H1 (cell line): ENCODE results near the gene ZFP36L1. TPM values are rescaled to one million over a fixed set of nuclear protein-coding genes. Genes with fewer than 3 reads are reported as not detected.

Source experiments
- CTCF ChIA-PET: fragments of 300-600 bp; sonication (Branson Sonifier 250); formaldehyde crosslinking; loops from one replicate; lab custom pipeline; 2021; ENCODE audit not compliant: partially characterized antibody; lab: Charles Lee
- POLR2A ChIA-PET: fragments of 300-600 bp; sonication (Branson Sonifier 250); formaldehyde crosslinking; loops from one replicate; lab custom pipeline; 2021; ENCODE audit warnings: inconsistent platforms; ENCODE audit not compliant: partially characterized antibody; lab: Charles Lee
- DNase-seq, 2 experiments: peaks; one replicate each; pipeline versions ENCODE4 v3.0.0 to v3.0.0-alpha.2; 2010 to 2022; ENCODE audit warnings: low spot score in 2 of 2, low read depth in 1 of 2, mixed read lengths in 1 of 2
- FAIRE-seq: peaks from 2 replicates; lab custom pipeline; 2011; peaks lifted over from hg19 to GRCh38; lab: Jason Lieb, UNC
- H2AFZ ChIP-seq: 2 replicates; pipeline ENCODE4 v1.8.1; 2012; ENCODE audit warnings: low read length, inconsistent platforms
- H2AK5ac ChIP-seq: 2 replicates; pipeline ENCODE4 v1.6.1; 2013; ENCODE audit warnings: low read depth, low read length
- H2BK120ac ChIP-seq: replicated peaks from 2 replicates; pipeline ENCODE3; 2013; ENCODE audit warnings: low read depth, low read length, inconsistent platforms
- H2BK12ac ChIP-seq: 2 replicates; pipeline ENCODE4 v1.6.1; 2013; ENCODE audit warnings: low read depth, low read length
- H2BK15ac ChIP-seq: 2 replicates; pipeline ENCODE4 v1.6.1; 2013; ENCODE audit warnings: low read length
- H2BK20ac ChIP-seq: 2 replicates; pipeline ENCODE4 v1.6.1; 2013; ENCODE audit warnings: low read length
- H2BK5ac ChIP-seq: 2 replicates; pipeline ENCODE4 v1.6.1; 2013; ENCODE audit warnings: low read depth, low read length
- H3K14ac ChIP-seq: 2 replicates; pipeline ENCODE4 v1.6.1; 2013; ENCODE audit warnings: inconsistent platforms; ENCODE audit not compliant: insufficient read length
- H3K18ac ChIP-seq: 2 replicates; pipeline ENCODE4 v1.6.1; 2013; ENCODE audit warnings: low read length; ENCODE audit errors: extremely low read depth
- H3K23ac ChIP-seq: 2 replicates; pipeline ENCODE4 v1.6.1; 2013; ENCODE audit warnings: inconsistent platforms; ENCODE audit not compliant: insufficient read length
- H3K23me2 ChIP-seq: 2 replicates; pipeline ENCODE4 v1.6.1; 2013; ENCODE audit warnings: low read depth, low read length
- H3K27ac ChIP-seq: 2 replicates; pipeline ENCODE4 v1.6.1; 2011; ENCODE audit warnings: low read depth, low read length, inconsistent platforms
- H3K27me3 ChIP-seq, 4 experiments: replicated peaks in 1 of 4; 1 replicate in 1 of 4; 2 replicates in 3 of 4; pipeline versions ENCODE4 v1.6.1 to v1.8.1; 2011 to 2013; ENCODE audit warnings: low read length in 3 of 4, mild to moderate bottlenecking in 3 of 4, inconsistent platforms in 2 of 4, mixed read lengths in 2 of 4, moderate library complexity in 1 of 4; ENCODE audit not compliant: control insufficient read depth in 3 of 4, insufficient read depth in 3 of 4; ENCODE audit errors: extremely low read depth in 1 of 4
- H3K36me3 ChIP-seq, 4 experiments: 2 replicates each; pipeline versions ENCODE4 v1.6.1 to v1.8.1; 2011 to 2013; ENCODE audit warnings: mild to moderate bottlenecking in 4 of 4, low read length in 3 of 4, moderate library complexity in 2 of 4, control low read depth in 1 of 4, inconsistent platforms in 1 of 4; ENCODE audit not compliant: insufficient read depth in 4 of 4, control insufficient read depth in 2 of 4
- H3K4ac ChIP-seq: replicated peaks from 2 replicates; pipeline ENCODE3; 2013; ENCODE audit warnings: low read length, low read depth, mixed read lengths, inconsistent platforms; ENCODE audit not compliant: insufficient read length
- H3K4me1 ChIP-seq, 4 experiments: replicated peaks in 1 of 4; 1 replicate in 1 of 4; 2 replicates in 3 of 4; pipeline versions ENCODE4 v1.6.1 to v1.8.1; 2011 to 2013; ENCODE audit warnings: low read length in 3 of 4, inconsistent platforms in 2 of 4, mixed read lengths in 1 of 4; ENCODE audit not compliant: insufficient read depth in 4 of 4, control insufficient read depth in 3 of 4
- H3K4me2 ChIP-seq, 2 experiments: 2 replicates each; pipeline versions ENCODE4 v1.6.1 to v1.8.1; 2011 to 2013; ENCODE audit warnings: low read depth in 2 of 2, low read length in 2 of 2, control low read depth in 1 of 2, inconsistent platforms in 1 of 2, mild to moderate bottlenecking in 1 of 2; ENCODE audit not compliant: insufficient read depth in 1 of 2
- H3K4me3 ChIP-seq, 4 experiments: fragments of 200-600, 300-600 bp in 1 of 4; sonication (generic), shearing (Covaris generic), sonication (Bioruptor Twin) in 1 of 4; 2 replicates each; pipeline versions ENCODE4 v1.5.1 to v1.8.1; 2011 to 2016; ENCODE audit warnings: low read length in 4 of 4, low read depth in 3 of 4, control low read depth in 2 of 4, inconsistent platforms in 2 of 4, mild to moderate bottlenecking in 2 of 4, mixed read lengths in 1 of 4, moderate library complexity in 1 of 4; ENCODE audit not compliant: insufficient read depth in 2 of 4; ENCODE audit errors: extremely low read depth in 1 of 4
- H3K56ac ChIP-seq: replicated peaks from 2 replicates; pipeline ENCODE3; 2013; ENCODE audit warnings: low read depth, mild to moderate bottlenecking, mixed read lengths, low read length, inconsistent platforms; ENCODE audit not compliant: insufficient read length
- H3K79me1 ChIP-seq: 2 replicates; pipeline ENCODE4 v1.6.1; 2013; ENCODE audit warnings: low read depth, low read length, control low read depth
- H3K79me2 ChIP-seq, 2 experiments: 2 replicates each; pipeline versions ENCODE4 v1.6.1 to v1.8.1; 2012 to 2013; ENCODE audit warnings: low read length in 2 of 2, mild to moderate bottlenecking in 2 of 2, inconsistent platforms in 1 of 2; ENCODE audit not compliant: insufficient read depth in 2 of 2, control insufficient read depth in 1 of 2
- H3K9ac ChIP-seq, 4 experiments: replicated peaks in 1 of 4; 1 replicate in 1 of 4; 2 replicates in 3 of 4; pipeline versions ENCODE4 v1.6.1 to v1.8.1; 2011 to 2013; ENCODE audit warnings: low read depth in 3 of 4, low read length in 3 of 4, control low read depth in 2 of 4, mild to moderate bottlenecking in 2 of 4, moderate library complexity in 2 of 4, inconsistent platforms in 1 of 4; ENCODE audit errors: extremely low read depth in 1 of 4
- H3K9me3 ChIP-seq, 2 experiments: 2 replicates each; pipeline versions ENCODE4 v1.6.1 to v1.8.1; 2012 to 2013; ENCODE audit warnings: mild to moderate bottlenecking in 2 of 2, moderate library complexity in 2 of 2, control low read depth in 1 of 2, inconsistent platforms in 1 of 2, low read depth in 1 of 2, low read length in 1 of 2, mixed read lengths in 1 of 2; ENCODE audit not compliant: insufficient read depth in 2 of 2
- H4K20me1 ChIP-seq, 2 experiments: replicated peaks in 1 of 2; 2 replicates each; pipeline versions ENCODE3 to v1.8.1; 2011 to 2013; ENCODE audit warnings: inconsistent platforms in 2 of 2, low read length in 2 of 2, mild to moderate bottlenecking in 1 of 2; ENCODE audit not compliant: insufficient read depth in 2 of 2, control insufficient read depth in 1 of 2
- H4K5ac ChIP-seq: 2 replicates; pipeline ENCODE4 v1.6.1; 2013; ENCODE audit warnings: low read length, low read depth, mixed read lengths, inconsistent platforms; ENCODE audit not compliant: insufficient read length
- H4K8ac ChIP-seq: 2 replicates; pipeline ENCODE4 v1.8.0; 2013; ENCODE audit warnings: mild to moderate bottlenecking, moderate library complexity, low read length, inconsistent platforms; ENCODE audit not compliant: insufficient read depth; ENCODE audit errors: extremely low read depth
- H4K91ac ChIP-seq: replicated peaks from 2 replicates; pipeline ENCODE3; 2013; ENCODE audit warnings: low read length, mixed read lengths, inconsistent platforms; ENCODE audit not compliant: insufficient read length
- CHD2 ChIP-seq: IDR thresholded peaks from 2 replicates; pipeline ENCODE4 v1.6.1; 2012; ENCODE audit warnings: low read length, improper control_type of control experiment
- KDM1A ChIP-seq: fragments of 200-600, 300-600 bp; sonication (generic); IDR thresholded peaks from 2 replicates; pipeline ENCODE4 v1.7.1; 2016; ENCODE audit warnings: mild to moderate bottlenecking, low read length, borderline replicate concordance
- KDM4A ChIP-seq: IDR thresholded peaks from one replicate; pipeline ENCODE4 v1.7.1; 2012; ENCODE audit warnings: low read depth, mild to moderate bottlenecking, moderate library complexity, low read length, inconsistent platforms; ENCODE audit not compliant: severe bottlenecking
- MAFK ChIP-seq: IDR thresholded peaks from 2 replicates; pipeline ENCODE4 v1.6.1; 2012; ENCODE audit warnings: low read depth, mild to moderate bottlenecking, improper control_type of control experiment, low read length
- NRF1 ChIP-seq: IDR thresholded peaks from 2 replicates; pipeline ENCODE4 v1.6.1; 2011; ENCODE audit warnings: mild to moderate bottlenecking, low read depth, low read length, improper control_type of control experiment
- POLR2A ChIP-seq, 2 experiments: IDR thresholded peaks; 1 replicate in 1 of 2; 2 replicates in 1 of 2; pipeline ENCODE4 v1.6.1; 2011; ENCODE audit warnings: low read depth in 2 of 2, low read length in 2 of 2, mild to moderate bottlenecking in 2 of 2; ENCODE audit errors: control extremely low read depth in 1 of 2
- RNF2 ChIP-seq: fragments of 200-900, 300-1000 bp; sonication (generic); IDR thresholded peaks from 2 replicates; pipeline ENCODE4 v1.7.1; 2016; ENCODE audit warnings: borderline replicate concordance, low read depth, mild to moderate bottlenecking, antibody characterized with exemption, low read length; ENCODE audit not compliant: poor library complexity, severe bottlenecking; ENCODE audit errors: missing control alignments
- SUZ12 ChIP-seq: fragments of 200-600 bp; sonication (generic); IDR thresholded peaks from 2 replicates; pipeline ENCODE4 v1.6.1; 2012; ENCODE audit warnings: mild to moderate bottlenecking, inconsistent platforms, low read length, moderate library complexity, mixed read lengths
- YY1 ChIP-seq: IDR thresholded peaks from 2 replicates; pipeline ENCODE4 v1.6.1; 2011; ENCODE audit warnings: low read depth, mild to moderate bottlenecking, low read length
- WGBS, 2 experiments: shearing (Covaris generic) in 1 of 2; methylation state at CpG; one replicate each; pipeline versions ENCODE4 v1.1.6 to v1.1.7; 2013 to 2015; ENCODE audit warnings: low lambda C conversion rate in 2 of 2, mixed read lengths in 2 of 2, inconsistent platforms in 1 of 2, low coverage in 1 of 2, missing lambda C conversion rate in 1 of 2; ENCODE audit not compliant: insufficient replicate concordance in 2 of 2, insufficient coverage in 1 of 2, insufficient read length in 1 of 2; ENCODE audit errors: extremely low coverage in 1 of 2, missing lambda C conversion rate in 1 of 2; 5-methylcytosine and 5-hydroxymethylcytosine counted together
- polyA plus RNA-seq, 7 experiments: library from polyadenylated mRNA; depleted of rRNA in 3 of 7; stranded (reverse) in 5 of 7; unstranded in 2 of 7; fragments of >200 nt in 5 of 7; fragments of 200-250 nt in 2 of 7; gene quantifications; 1 replicate in 5 of 7; 2 replicates in 1 of 7; 4 replicates in 1 of 7; pipeline versions ENCODE4 v1.2.1 to v1.2.3, GENCODE V29; 2011 to 2013; ENCODE audit warnings: missing spikeins in 2 of 7, mixed read lengths in 2 of 7
- total RNA-seq: library from RNA; stranded (reverse); fragmentation: NEBNext Ultra II Directional; extraction: Animal tissue kit (Norgen Biotek cat#: 25700); gene quantifications from 2 replicates; pipeline ENCODE4 v1.2.1, GENCODE V29; 2021

ZFP36L1 gene
- total and polyA plus RNA-seq, 2 of the 8 experiments (the other 6 are each of a cell fraction or from before 2014, with no cell fraction given): 80.4 to 132 TPM

DNA sequence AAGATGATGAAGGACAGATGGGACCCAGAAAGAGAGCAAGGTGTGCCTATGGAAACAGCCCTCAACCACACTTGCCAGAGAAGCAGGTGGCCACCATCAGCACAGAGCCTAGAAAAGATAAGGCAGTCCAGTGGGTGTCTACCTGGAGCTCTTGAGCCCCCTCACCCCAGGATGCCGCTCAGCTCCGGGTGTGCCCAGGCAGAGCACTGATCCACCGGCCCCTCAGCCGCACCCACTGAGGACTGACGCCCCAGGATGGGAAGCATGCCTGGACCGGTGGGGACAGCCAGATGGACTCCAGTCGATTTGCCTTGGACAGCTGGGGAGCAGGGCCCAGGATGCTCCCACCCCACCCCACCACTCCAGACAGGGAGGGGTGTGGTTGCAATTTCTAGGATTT lies 15.1 kb upstream of the ZFP36L1 start:
- 93% methylated on average over 7 of the region's 7 CpGs; no CpG with 5 or more reads in 1 of the 2 experiments for WGBS, 2 experiments
- CTCF ChIA-PET: interaction anchor here (0.6 to 1.6 kb wide), 4 partner anchors 11 to 91 kb away, joined by 3 to 6 read pairs (median 4); no protein-coding TSS in a partner anchor
- FAIRE-seq: no peak
- TF ChIP-seq YY1 (no peak), KDM4A (no peak), RNF2 (no peak), MAFK (no peak), CHD2 (no peak), POLR2A (IDR thresholded peaks at IDR 0.05; ENCODE audit: control extremely low read depth in 1 of 2, low read depth in 2 of 2, low read length in 2 of 2) (no peak), NRF1 (no peak), SUZ12 (no peak), KDM1A (no peak)

More for the DNA sequence above, 15.1 kb upstream of the ZFP36L1 start:
- H3K4me1 ChIP-seq: peaks cover 0 to 4% (median 2%) of the 10 kb centered on the region in 4 experiments; a peak in 3 of 7 replicates
- no peak overlapping the region for H3K9ac ChIP-seq
- peak overlapping the region; percentile 39; the same call in 1 of the 2 replicates for H2BK12ac ChIP-seq
- POLR2A ChIA-PET: interaction anchor here (1.5 to 5.8 kb wide), 5 partner anchors 9 to 17 kb away, joined by 3 to 38 read pairs (median 24); partner anchors contain the start of gene ZFP36L1
- H3K18ac ChIP-seq: no peak overlapping the region
- H3K4me2 ChIP-seq: no peak overlapping the region
- no peak overlapping the region for H2BK5ac ChIP-seq
- H4K20me1 ChIP-seq: no peaks in the 10 kb centered on the region
- no peak overlapping the region for H2BK120ac ChIP-seq
- no peak overlapping the region for H4K5ac ChIP-seq
- no peak overlapping the region for H3K23ac ChIP-seq
- no peak overlapping the region for H2AFZ ChIP-seq
- H3K27me3 ChIP-seq: no peaks in the 10 kb centered on the region
- no peak overlapping the region for H3K14ac ChIP-seq
- no peak overlapping the region for H3K56ac ChIP-seq
- H3K9me3 ChIP-seq: peaks cover 3 to 5% of the 10 kb centered on the region in 2 experiments; a peak in 2 of 4 replicates
- H3K79me2 ChIP-seq: no peaks in the 10 kb centered on the region
- H4K91ac ChIP-seq: no peak overlapping the region
- H4K8ac ChIP-seq: no peak overlapping the region
- H3K23me2 ChIP-seq: no peaks in the 10 kb centered on the region
- 0 out of 2 replicates have a peak overlapping the region, but pooled peaks have one; percentile 34 for H2AK5ac ChIP-seq
- H3K27ac ChIP-seq: no peak overlapping the region
- H2BK15ac ChIP-seq: no peak overlapping the region
- H3K4ac ChIP-seq: no peak overlapping the region
- H2BK20ac ChIP-seq: no peak overlapping the region
- no peak for DNase-seq
- no peaks in the 10 kb centered on the region for H3K36me3 ChIP-seq
- no peaks in the 10 kb centered on the region for H3K79me1 ChIP-seq
- no peak overlapping the region for H3K4me3 ChIP-seq
